A549 (cell line): ENCODE measurements around the gene WDR17. TPM values are rescaled to one million over a fixed set of nuclear protein-coding genes. Genes with fewer than 3 reads are reported as not detected.

Experiments used
- ATAC-seq, 2 experiments: fragments of 200-7000 bp in 1 of 2; fragments of >200 bp in 1 of 2; cut with Nextera tagmentation in 1 of 2; cut with Tn5 transposase in 1 of 2; 3 replicates each; pipeline versions ENCODE4 v1.8.0 to v1.9.1; 2018 to 2020; ENCODE audit warnings: mild to moderate bottlenecking in 1 of 2, moderate library complexity in 1 of 2
- CTCF ChIA-PET: fragments of 300-600 bp; sonication (Branson Sonifier 250); formaldehyde crosslinking; extraction: SDS; loops from one replicate; lab custom pipeline; 2021; ENCODE audit warnings: antibody characterized with exemption, inconsistent platforms; lab: Yijun Ruan, JAX
- POLR2A ChIA-PET: fragments of 350-600 bp; formaldehyde crosslinking; extraction: SDS; loops from one replicate; lab custom pipeline; 2021; ENCODE audit warnings: antibody characterized with exemption, inconsistent platforms; lab: Yijun Ruan, JAX
- DNase-seq, 2 experiments: peaks; one replicate each; pipeline versions ENCODE4 v3.0.0 to v3.0.0-alpha.2; 2011 to 2016; ENCODE audit warnings: low read depth in 1 of 2, low spot score in 1 of 2
- FAIRE-seq: peaks from 2 replicates; lab custom pipeline; 2011; peaks lifted over from hg19 to GRCh38; lab: Jason Lieb, UNC
- H3K27ac ChIP-seq, 2 experiments: fragments of >200 bp; sonication (Bioruptor Twin); formaldehyde crosslinking; 3 replicates each; pipeline ENCODE4 v1.5.1; 2016 to 2017
- H3K4me1 ChIP-seq: fragments of >200 bp; sonication (Bioruptor Twin); formaldehyde crosslinking; 3 replicates; pipeline ENCODE4 v1.6.1; 2016
- H3K4me2 ChIP-seq: fragments of >200 bp; sonication (Bioruptor Twin); formaldehyde crosslinking; 3 replicates; pipeline ENCODE4 v1.6.1; 2016
- H3K4me3 ChIP-seq: fragments of >200 bp; sonication (Bioruptor Twin); formaldehyde crosslinking; 3 replicates; pipeline ENCODE4 v1.5.1; 2016
- H3K9me3 ChIP-seq: fragments of >200 bp; sonication (Bioruptor Twin); formaldehyde crosslinking; 3 replicates; pipeline ENCODE4 v1.6.1; 2016
- BHLHE40 ChIP-seq: IDR thresholded peaks from 2 replicates; pipeline ENCODE4 v1.6.1; 2012; ENCODE audit warnings: low read depth, low read length, inconsistent platforms
- CHD2 ChIP-seq: fragments of 150-350 bp; IDR thresholded peaks from 2 replicates; pipeline ENCODE4 v1.6.1; 2014; ENCODE audit warnings: low read length; ENCODE audit not compliant: partially characterized antibody
- EHF ChIP-seq: fragments of 250-450 bp; sonication (Bioruptor Pico); IDR thresholded peaks from 2 replicates; pipeline ENCODE4 v1.5.0; 2020; ENCODE audit warnings: mild to moderate bottlenecking
- ELK1 ChIP-seq: fragments of 150-350 bp; IDR thresholded peaks from 2 replicates; pipeline ENCODE4 v1.6.1; 2014; ENCODE audit warnings: low read depth, mild to moderate bottlenecking, low read length
- ESRRA ChIP-seq: fragments of 150-350 bp; IDR thresholded peaks from 2 replicates; pipeline ENCODE4 v1.6.1; 2014; ENCODE audit warnings: mild to moderate bottlenecking, low read length, borderline replicate concordance
- FOXS1 ChIP-seq: fragments of 250-450 bp; sonication (Bioruptor Pico); IDR thresholded peaks from 2 replicates; pipeline ENCODE4 v1.5.0; 2020; ENCODE audit warnings: mild to moderate bottlenecking, moderate library complexity
- GATA3 ChIP-seq: IDR thresholded peaks from 2 replicates; pipeline ENCODE4 v1.6.1; 2012; ENCODE audit warnings: borderline replicate concordance
- HEYL ChIP-seq: fragments of 250-450 bp; sonication (Bioruptor Pico); IDR thresholded peaks from 2 replicates; pipeline ENCODE4 v1.8.0; 2021; ENCODE audit warnings: mild to moderate bottlenecking, moderate library complexity
- HOXA7 ChIP-seq: fragments of 250-450 bp; sonication (Bioruptor Pico); IDR thresholded peaks from 2 replicates; pipeline ENCODE4 v1.5.0; 2020; ENCODE audit warnings: mild to moderate bottlenecking, moderate library complexity
- HOXB5 ChIP-seq: fragments of 250-450 bp; sonication (Bioruptor Pico); IDR thresholded peaks from 2 replicates; pipeline ENCODE4 v1.5.0; 2020; ENCODE audit warnings: mild to moderate bottlenecking, moderate library complexity
- JUNB ChIP-seq: fragments of >200 bp; sonication (Bioruptor Twin); formaldehyde crosslinking; IDR thresholded peaks from 2 replicates; pipeline ENCODE4 v1.6.1; 2016
- KDM5A ChIP-seq: fragments of 200-600 bp; sonication (generic); IDR thresholded peaks from 2 replicates; pipeline ENCODE4 v1.6.1; 2016; ENCODE audit warnings: antibody characterized with exemption, mild to moderate bottlenecking
- MAFK ChIP-seq: fragments of 450-650 bp; IDR thresholded peaks from 2 replicates; pipeline ENCODE4 v1.6.1; 2014; ENCODE audit not compliant: partially characterized antibody
- MAZ ChIP-seq: fragments of 150-350 bp; IDR thresholded peaks from 2 replicates; pipeline ENCODE4 v1.6.1; 2014; ENCODE audit warnings: antibody characterized with exemption, low read depth, low read length, borderline replicate concordance
- POLR2AphosphoS2 ChIP-seq: conservative IDR thresholded peaks from 2 replicates; pipeline ENCODE4 v1.6.1; 2012; ENCODE audit warnings: low read length, improper control_type of control experiment, inconsistent platforms
- RAD21 ChIP-seq, 2 experiments: fragments of >200 bp in 1 of 2; sonication (Bioruptor Twin) in 1 of 2; formaldehyde crosslinking in 1 of 2; IDR thresholded peaks in 1 of 2; conservative IDR thresholded peaks in 1 of 2; 2 replicates in 1 of 2; 3 replicates in 1 of 2; pipeline ENCODE4 v1.6.1; 2012 to 2018; ENCODE audit warnings: inconsistent platforms in 1 of 2
- RARB ChIP-seq: fragments of 250-450 bp; sonication (Bioruptor Pico); IDR thresholded peaks from 2 replicates; pipeline ENCODE4 v1.8.0; 2021; ENCODE audit warnings: mild to moderate bottlenecking, moderate library complexity
- SMC3 ChIP-seq: fragments of >200 bp; sonication (Bioruptor Twin); formaldehyde crosslinking; IDR thresholded peaks from 3 replicates; pipeline ENCODE4 v1.6.1; 2018; ENCODE audit warnings: inconsistent platforms
- ZC3H11A ChIP-seq: fragments of 450-650 bp; IDR thresholded peaks from 2 replicates; pipeline ENCODE4 v1.6.1; 2014; ENCODE audit warnings: antibody characterized with exemption, mild to moderate bottlenecking
- WGBS: methylation state at CpG from one replicate; pipeline ENCODE4 v1.1.6; 2017; ENCODE audit errors: missing lambda C conversion rate; 5-methylcytosine and 5-hydroxymethylcytosine counted together
- polyA plus RNA-seq, 4 experiments: library from polyadenylated mRNA; depleted of rRNA in 3 of 4; stranded (reverse); fragments of >200 nt; fragmentation: RNase III in 1 of 4; extraction: RNeasy Plus Mini Kit Qiagen cat#74134 plus additional on column Dnase treatment in 1 of 4; gene quantifications; 2 replicates in 3 of 4; 3 replicates in 1 of 4; pipeline ENCODE4 v1.2.3, GENCODE V29; 2011 to 2017
- TF ChIP-seq, protein P1 (sequence below): fragments of >200 bp; sonication (Bioruptor Twin); formaldehyde crosslinking; IDR thresholded peaks from 3 replicates; pipeline ENCODE4 v1.5.1; 2016
- TF ChIP-seq, protein P2 (sequence below): IDR thresholded peaks from 2 replicates; pipeline ENCODE4 v1.6.1; 2012; ENCODE audit warnings: low read depth, borderline replicate concordance
- TF ChIP-seq, protein P3 (sequence below): fragments of 450-650 bp; IDR thresholded peaks from 2 replicates; pipeline ENCODE4 v1.6.1; 2014; ENCODE audit warnings: antibody characterized with exemption
- TF ChIP-seq, protein P4 (sequence below): IDR thresholded peaks from 2 replicates; pipeline ENCODE4 v1.6.1; 2012
- TF ChIP-seq, protein P5 (sequence below): fragments of 250-450 bp; sonication (Bioruptor Pico); IDR thresholded peaks from 2 replicates; pipeline ENCODE4 v1.5.0; 2020; ENCODE audit warnings: low read depth, mild to moderate bottlenecking, moderate library complexity
- TF ChIP-seq, protein P6 (sequence below): fragments of 200-600 bp; sonication (generic); IDR thresholded peaks from 2 replicates; pipeline ENCODE4 v1.6.1; 2016; ENCODE audit warnings: antibody characterized with exemption, mild to moderate bottlenecking, moderate library complexity

Gene WDR17
- polyA plus RNA-seq, 2 of the 4 experiments (the other 2 are of a cell fraction): 2.1 to 7.5 TPM

DNA sequence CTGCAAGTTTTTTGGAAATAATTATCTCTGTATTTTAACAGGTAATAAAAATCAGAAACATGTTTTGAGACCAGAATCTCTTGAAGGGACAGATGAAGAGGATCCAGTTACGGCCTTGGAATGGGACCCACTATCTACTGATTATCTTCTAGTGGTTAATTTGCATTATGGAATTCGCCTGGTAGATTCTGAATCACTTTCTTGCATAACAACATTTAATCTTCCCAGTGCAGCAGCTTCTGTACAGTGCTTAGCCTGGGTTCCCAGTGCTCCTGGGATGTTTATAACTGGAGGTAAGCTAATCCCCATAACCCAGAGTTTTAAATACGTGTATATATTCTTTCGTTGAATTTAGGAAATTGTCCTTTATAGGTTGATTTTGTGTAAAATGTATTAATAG lies 59.4 kb downstream of the WDR17 start:
- ATAC-seq (no peak), FAIRE-seq (no peak), DNase-seq (no peak)
- TF ChIP-seq GATA3: no peak
- no peak for TF ChIP-seq KDM5A
- no peak for TF ChIP-seq SMC3
- no peak for TF ChIP-seq BHLHE40
- TF ChIP-seq ESRRA: no peak
- no peak for TF ChIP-seq HOXB5 (CRISPR knock-in tag)
- TF ChIP-seq ZC3H11A: no peak
- TF ChIP-seq, protein P1, sequence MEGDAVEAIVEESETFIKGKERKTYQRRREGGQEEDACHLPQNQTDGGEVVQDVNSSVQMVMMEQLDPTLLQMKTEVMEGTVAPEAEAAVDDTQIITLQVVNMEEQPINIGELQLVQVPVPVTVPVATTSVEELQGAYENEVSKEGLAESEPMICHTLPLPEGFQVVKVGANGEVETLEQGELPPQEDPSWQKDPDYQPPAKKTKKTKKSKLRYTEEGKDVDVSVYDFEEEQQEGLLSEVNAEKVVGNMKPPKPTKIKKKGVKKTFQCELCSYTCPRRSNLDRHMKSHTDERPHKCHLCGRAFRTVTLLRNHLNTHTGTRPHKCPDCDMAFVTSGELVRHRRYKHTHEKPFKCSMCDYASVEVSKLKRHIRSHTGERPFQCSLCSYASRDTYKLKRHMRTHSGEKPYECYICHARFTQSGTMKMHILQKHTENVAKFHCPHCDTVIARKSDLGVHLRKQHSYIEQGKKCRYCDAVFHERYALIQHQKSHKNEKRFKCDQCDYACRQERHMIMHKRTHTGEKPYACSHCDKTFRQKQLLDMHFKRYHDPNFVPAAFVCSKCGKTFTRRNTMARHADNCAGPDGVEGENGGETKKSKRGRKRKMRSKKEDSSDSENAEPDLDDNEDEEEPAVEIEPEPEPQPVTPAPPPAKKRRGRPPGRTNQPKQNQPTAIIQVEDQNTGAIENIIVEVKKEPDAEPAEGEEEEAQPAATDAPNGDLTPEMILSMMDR: no peak
- no peak for TF ChIP-seq ELK1
- TF ChIP-seq EHF: no peak
- TF ChIP-seq, protein P2, sequence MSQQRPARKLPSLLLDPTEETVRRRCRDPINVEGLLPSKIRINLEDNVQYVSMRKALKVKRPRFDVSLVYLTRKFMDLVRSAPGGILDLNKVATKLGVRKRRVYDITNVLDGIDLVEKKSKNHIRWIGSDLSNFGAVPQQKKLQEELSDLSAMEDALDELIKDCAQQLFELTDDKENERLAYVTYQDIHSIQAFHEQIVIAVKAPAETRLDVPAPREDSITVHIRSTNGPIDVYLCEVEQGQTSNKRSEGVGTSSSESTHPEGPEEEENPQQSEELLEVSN: no peak
- TF ChIP-seq, protein P3, sequence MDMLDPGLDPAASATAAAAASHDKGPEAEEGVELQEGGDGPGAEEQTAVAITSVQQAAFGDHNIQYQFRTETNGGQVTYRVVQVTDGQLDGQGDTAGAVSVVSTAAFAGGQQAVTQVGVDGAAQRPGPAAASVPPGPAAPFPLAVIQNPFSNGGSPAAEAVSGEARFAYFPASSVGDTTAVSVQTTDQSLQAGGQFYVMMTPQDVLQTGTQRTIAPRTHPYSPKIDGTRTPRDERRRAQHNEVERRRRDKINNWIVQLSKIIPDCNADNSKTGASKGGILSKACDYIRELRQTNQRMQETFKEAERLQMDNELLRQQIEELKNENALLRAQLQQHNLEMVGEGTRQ: no peak
- no peak for TF ChIP-seq RARB
- no peak for TF ChIP-seq FOXS1
- Histone ChIP-seq H3K27ac (no peak overlapping the region), H3K9me3 (no peaks in the 10 kb centered on the region), H3K4me1 (peaks cover 2% of the 10 kb centered on the region; the same call in 1 of the 3 replicates), H3K4me2 (no peak overlapping the region), H3K4me3 (no peak overlapping the region)
- 87% methylated on average over 4 of the region's 4 CpGs for WGBS
- ChIA-PET POLR2A (no interaction called here), CTCF (no interaction called here)

DNA sequence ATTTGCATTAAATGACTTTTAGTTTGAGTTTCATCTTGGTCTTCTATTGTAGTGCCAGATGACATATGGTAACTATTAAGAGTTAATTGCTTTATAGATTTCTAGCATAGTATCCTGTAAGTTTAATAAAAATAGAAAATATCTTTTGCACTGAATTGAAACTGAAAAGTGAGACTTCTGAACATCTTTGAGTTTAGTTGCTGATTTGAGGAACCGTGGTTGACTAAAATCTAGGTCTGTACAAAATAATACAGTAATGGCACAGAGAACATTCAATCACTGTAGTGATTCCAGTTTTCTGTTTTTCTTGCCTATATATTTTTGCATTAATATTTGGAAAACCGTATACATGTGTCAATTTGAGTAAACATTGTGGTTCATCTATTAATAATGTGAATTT lies 69.0 kb downstream of the WDR17 start:
- H3K9me3 ChIP-seq: no peaks in the 10 kb centered on the region
- CTCF ChIA-PET: no interaction called here
- H3K4me3 ChIP-seq: no peak overlapping the region
- peaks cover 8% of the 10 kb centered on the region; the same call in 1 of the 3 replicates for H3K4me1 ChIP-seq
- FAIRE-seq: no peak
- POLR2A ChIA-PET: no interaction called here
- ATAC-seq: no peak
- TF ChIP-seq HEYL (CRISPR knock-in tag) (no peak), JUNB (no peak), EHF (no peak), HOXA7 (no peak), MAFK (no peak), CHD2 (no peak), MAZ (no peak), RARB (no peak), POLR2AphosphoS2 (no peak), SMC3 (no peak), RAD21 (conservative IDR thresholded peaks at IDR 0.05 in 1 of 2, IDR thresholded peaks at IDR 0.05 in 1 of 2) (no peak)
- TF ChIP-seq, protein P4, sequence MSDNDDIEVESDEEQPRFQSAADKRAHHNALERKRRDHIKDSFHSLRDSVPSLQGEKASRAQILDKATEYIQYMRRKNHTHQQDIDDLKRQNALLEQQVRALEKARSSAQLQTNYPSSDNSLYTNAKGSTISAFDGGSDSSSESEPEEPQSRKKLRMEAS: no peak
- TF ChIP-seq, protein P5, sequence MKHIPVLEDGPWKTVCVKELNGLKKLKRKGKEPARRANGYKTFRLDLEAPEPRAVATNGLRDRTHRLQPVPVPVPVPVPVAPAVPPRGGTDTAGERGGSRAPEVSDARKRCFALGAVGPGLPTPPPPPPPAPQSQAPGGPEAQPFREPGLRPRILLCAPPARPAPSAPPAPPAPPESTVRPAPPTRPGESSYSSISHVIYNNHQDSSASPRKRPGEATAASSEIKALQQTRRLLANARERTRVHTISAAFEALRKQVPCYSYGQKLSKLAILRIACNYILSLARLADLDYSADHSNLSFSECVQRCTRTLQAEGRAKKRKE (CRISPR knock-in tag): no peak
- TF ChIP-seq, protein P6, sequence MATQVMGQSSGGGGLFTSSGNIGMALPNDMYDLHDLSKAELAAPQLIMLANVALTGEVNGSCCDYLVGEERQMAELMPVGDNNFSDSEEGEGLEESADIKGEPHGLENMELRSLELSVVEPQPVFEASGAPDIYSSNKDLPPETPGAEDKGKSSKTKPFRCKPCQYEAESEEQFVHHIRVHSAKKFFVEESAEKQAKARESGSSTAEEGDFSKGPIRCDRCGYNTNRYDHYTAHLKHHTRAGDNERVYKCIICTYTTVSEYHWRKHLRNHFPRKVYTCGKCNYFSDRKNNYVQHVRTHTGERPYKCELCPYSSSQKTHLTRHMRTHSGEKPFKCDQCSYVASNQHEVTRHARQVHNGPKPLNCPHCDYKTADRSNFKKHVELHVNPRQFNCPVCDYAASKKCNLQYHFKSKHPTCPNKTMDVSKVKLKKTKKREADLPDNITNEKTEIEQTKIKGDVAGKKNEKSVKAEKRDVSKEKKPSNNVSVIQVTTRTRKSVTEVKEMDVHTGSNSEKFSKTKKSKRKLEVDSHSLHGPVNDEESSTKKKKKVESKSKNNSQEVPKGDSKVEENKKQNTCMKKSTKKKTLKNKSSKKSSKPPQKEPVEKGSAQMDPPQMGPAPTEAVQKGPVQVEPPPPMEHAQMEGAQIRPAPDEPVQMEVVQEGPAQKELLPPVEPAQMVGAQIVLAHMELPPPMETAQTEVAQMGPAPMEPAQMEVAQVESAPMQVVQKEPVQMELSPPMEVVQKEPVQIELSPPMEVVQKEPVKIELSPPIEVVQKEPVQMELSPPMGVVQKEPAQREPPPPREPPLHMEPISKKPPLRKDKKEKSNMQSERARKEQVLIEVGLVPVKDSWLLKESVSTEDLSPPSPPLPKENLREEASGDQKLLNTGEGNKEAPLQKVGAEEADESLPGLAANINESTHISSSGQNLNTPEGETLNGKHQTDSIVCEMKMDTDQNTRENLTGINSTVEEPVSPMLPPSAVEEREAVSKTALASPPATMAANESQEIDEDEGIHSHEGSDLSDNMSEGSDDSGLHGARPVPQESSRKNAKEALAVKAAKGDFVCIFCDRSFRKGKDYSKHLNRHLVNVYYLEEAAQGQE: no peak
- no peak overlapping the region for H3K27ac ChIP-seq
- 70% methylated on average over 2 of the region's 2 CpGs for WGBS
- H3K4me2 ChIP-seq: no peak overlapping the region
- DNase-seq: no peak
